ENCODE results near the gene TSR3. TPM values are rescaled to one million over a fixed set of nuclear protein-coding genes. Genes with fewer than 3 reads are reported as not detected.
"Not testable (repeated sequence)": the region's sequence is repeated elsewhere in the genome, so short reads cannot be mapped to it uniquely, and the experiment has no call there.

TSR3 gene
- total and polyA plus RNA-seq, 9 donors = 6.3 to 74.6 (median 40.7) TPM

DNA sequence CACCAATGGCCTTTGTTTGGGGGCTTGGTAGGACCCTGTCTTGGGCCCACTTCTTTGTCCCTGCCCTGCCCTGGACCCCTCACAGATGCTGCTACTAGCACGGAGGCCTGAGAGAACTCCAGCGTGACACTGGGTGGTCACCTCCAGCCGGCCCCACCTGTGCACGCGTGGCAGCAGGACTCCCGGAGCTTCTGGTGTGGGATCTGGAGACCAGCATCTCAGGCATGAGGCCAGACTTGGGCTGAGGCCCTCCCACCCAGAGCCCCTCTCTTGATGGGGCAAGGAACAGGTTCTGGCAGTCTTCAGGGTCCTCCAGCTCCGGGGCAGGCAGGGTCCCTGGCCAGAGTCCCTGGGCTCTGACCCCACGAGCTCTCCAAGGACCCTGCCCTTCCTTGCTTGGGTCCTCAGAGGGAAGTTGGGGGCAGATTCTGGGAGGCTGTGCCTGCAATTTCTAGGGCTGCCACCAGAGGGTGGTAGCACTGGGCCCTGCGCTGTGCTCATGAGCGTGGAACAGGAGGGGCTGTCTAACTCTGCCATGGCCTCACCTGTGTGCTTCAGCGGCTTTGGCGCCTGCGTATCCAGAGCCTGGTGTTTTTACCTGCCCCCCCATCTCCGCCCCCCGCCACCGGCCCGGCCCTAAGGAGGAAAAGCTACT, 21.3 kb downstream of the TSR3 start:
- DNase-seq = no peak
- Histone ChIP-seq H3K4me3 (no peak overlapping the region), H3K27ac (no peak overlapping the region), H3K9me3 (no peaks in the 10 kb centered on the region), H3K27me3 (no peaks in the 10 kb centered on the region), H3K4me1 (ENCODE audit: insufficient read depth) (no peaks in the 10 kb centered on the region), H3K36me3 (no peaks in the 10 kb centered on the region)
- intact Hi-C loops (cut with DNase I) = no loop called here
- TF ChIP-seq, protein P1, sequence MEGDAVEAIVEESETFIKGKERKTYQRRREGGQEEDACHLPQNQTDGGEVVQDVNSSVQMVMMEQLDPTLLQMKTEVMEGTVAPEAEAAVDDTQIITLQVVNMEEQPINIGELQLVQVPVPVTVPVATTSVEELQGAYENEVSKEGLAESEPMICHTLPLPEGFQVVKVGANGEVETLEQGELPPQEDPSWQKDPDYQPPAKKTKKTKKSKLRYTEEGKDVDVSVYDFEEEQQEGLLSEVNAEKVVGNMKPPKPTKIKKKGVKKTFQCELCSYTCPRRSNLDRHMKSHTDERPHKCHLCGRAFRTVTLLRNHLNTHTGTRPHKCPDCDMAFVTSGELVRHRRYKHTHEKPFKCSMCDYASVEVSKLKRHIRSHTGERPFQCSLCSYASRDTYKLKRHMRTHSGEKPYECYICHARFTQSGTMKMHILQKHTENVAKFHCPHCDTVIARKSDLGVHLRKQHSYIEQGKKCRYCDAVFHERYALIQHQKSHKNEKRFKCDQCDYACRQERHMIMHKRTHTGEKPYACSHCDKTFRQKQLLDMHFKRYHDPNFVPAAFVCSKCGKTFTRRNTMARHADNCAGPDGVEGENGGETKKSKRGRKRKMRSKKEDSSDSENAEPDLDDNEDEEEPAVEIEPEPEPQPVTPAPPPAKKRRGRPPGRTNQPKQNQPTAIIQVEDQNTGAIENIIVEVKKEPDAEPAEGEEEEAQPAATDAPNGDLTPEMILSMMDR (IDR thresholded peaks at IDR 0.05) = no peak
- TF ChIP-seq EP300 (IDR thresholded peaks at IDR 0.05) (no peak), POLR2A (IDR thresholded peaks at IDR 0.05) (no peak)
- 60 to 66% (median 61%) methylated on average over 17 of the region's 17 CpGs for WGBS, 3 donors

DNA sequence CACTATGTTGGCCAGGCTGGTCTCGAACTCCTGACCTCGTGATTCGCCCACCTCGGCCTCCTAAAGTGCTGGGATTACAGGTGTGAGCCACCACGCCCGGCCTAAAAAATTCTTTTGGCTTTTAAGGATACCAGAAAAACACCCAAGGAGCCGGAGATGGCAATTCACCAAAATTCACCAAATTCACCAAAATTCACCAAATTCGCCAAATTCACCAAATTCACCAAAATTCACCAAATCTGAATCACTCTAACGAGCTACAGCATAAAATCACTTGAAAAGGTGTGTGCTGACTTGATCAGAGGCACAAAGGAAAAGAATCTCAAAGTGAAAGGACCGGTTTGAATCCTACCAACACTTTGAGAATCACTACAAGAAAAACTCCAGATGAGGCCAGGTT, 22.7 kb downstream of the TSR3 start:
- H3K4me1 ChIP-seq (ENCODE audit: insufficient read depth); DNase-seq; H3K9me3 ChIP-seq; H3K27ac ChIP-seq; H3K27me3 ChIP-seq; H3K36me3 ChIP-seq; H3K4me3 ChIP-seq; intact Hi-C loops (cut with DNase I): not testable (repeated sequence)
- WGBS, 3 donors = 90 to 93% (median 93%) methylated on average over 10 of the region's 10 CpGs

DNA sequence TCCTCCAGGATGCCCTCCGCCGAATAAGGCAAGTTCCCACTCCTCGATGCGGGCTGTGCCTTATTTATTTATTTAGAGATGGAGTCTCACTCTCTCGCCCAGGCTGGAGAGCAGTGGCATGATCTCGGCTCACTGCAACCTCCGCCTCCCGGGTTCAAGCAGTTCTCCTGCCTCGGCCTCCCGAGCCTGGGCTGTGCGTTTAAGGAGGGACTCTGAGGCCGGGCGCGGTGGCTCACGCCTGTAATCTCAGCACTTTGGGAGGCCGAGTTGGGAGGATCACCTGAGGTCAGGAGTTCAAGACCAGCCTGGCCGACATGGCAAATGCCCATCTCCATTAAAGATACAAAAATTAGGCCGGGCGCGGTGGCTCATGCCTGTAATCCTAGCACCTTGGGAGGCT, 23.5 kb downstream of the TSR3 start:
- intact Hi-C loops (cut with DNase I); H3K4me1 ChIP-seq (ENCODE audit: insufficient read depth); H3K27ac ChIP-seq; H3K9me3 ChIP-seq; H3K27me3 ChIP-seq; H3K4me3 ChIP-seq; DNase-seq; H3K36me3 ChIP-seq: not testable (repeated sequence)
- WGBS, 3 donors = 83 to 89% (median 84%) methylated on average over 20 of the region's 20 CpGs

DNA sequence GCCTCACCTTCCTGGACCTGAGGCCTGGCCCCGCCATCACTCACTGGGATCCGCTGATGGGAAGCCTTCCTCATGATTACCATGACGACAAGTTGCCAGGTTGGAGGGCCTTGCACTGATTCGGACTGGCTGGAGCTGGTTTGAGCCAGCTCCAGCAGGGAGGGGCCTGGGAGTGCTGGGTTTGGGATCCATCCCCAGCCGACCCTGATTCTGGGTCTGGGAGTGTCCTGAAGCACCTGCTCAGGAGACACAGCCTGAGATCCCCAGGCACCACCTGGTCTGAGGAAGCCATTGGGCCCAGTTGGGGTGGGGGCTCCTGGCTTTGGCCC, 24.1 kb downstream of the TSR3 start:
- Histone ChIP-seq H3K4me3 (no peak overlapping the region), H3K27ac (no peak overlapping the region), H3K4me1 (ENCODE audit: insufficient read depth) (no peaks in the 10 kb centered on the region), H3K27me3 (no peaks in the 10 kb centered on the region), H3K36me3 (no peaks in the 10 kb centered on the region), H3K9me3 (no peaks in the 10 kb centered on the region)
- TF ChIP-seq, protein P1 (IDR thresholded peaks at IDR 0.05) = no peak
- TF ChIP-seq EP300 (IDR thresholded peaks at IDR 0.05) (no peak), POLR2A (IDR thresholded peaks at IDR 0.05) (no peak)
- 45 to 57% (median 57%) methylated on average over 4 to 5 of the region's 5 CpGs for WGBS, 3 donors
- intact Hi-C loops (cut with DNase I) = no loop called here
- no peak for DNase-seq

DNA sequence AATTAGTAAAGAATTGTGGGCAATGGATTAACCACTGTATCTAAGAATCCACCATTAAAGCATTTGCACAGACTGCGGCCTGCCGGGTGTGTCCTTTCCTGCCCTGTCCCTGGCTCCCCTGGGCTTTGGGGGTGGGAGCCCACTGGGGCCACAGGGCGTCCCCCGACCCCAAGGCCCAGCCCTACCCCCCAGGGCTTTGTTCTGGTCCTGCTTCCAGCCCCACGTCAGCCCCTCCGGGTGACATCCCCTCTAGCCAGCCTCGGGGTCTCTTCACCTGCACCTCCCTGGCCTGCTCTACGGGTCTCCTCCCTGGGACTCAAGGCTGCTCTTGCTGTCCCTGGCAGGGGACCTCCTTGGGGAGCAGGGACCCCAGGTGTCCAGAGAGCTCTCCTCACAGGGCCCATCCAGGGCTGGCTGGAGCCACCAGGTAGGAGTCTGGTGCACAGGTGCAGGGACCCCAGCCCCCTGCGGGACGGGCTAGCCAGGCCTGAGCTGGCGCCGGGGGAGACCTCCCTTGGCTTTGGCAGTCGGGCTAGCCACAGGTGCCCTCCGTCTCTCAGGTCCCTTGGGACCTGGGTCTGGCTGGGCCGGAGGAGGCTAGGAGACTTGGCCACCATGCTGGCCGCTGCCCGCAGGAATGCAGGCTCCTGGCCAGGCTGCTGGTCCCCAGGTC, 24.6 kb downstream of the TSR3 start:
- H3K36me3 ChIP-seq = no peaks in the 10 kb centered on the region
- no peak for TF ChIP-seq EP300 (IDR thresholded peaks at IDR 0.05)
- no peak for TF ChIP-seq POLR2A (IDR thresholded peaks at IDR 0.05)
- TF ChIP-seq, protein P1 (IDR thresholded peaks at IDR 0.05) = no peak
- H3K27ac ChIP-seq = no peak overlapping the region
- no peaks in the 10 kb centered on the region for H3K4me1 ChIP-seq (ENCODE audit: insufficient read depth)
- no peaks in the 10 kb centered on the region for H3K27me3 ChIP-seq
- no peaks in the 10 kb centered on the region for H3K9me3 ChIP-seq
- 65 to 77% (median 70%) methylated on average over 8 to 17 of the region's 17 CpGs for WGBS, 3 donors
- intact Hi-C loops (cut with DNase I) = no loop called here
- no peak for DNase-seq
- H3K4me3 ChIP-seq = no peak overlapping the region

Data from ovary (tissue), 9 donors.